ENCODE results near the gene PLK3.
"Not testable (repeated sequence)": the region's sequence is repeated elsewhere in the genome, so short reads cannot be mapped to it uniquely, and the experiment has no call there.

The PLK3 gene

GRCh38 chr1:44787506-44787905 is 12.7 kb upstream of the PLK3 start:
- no peak for DNase-seq (ENCODE audit: low read depth, low spot score)

- no peak for DNase-seq (ENCODE audit: low read depth, low spot score)
These were observed 11.9 kb upstream of the PLK3 start, which contains the start of gene BEST4 for GRCh38 chr1:44788120-44788860. BEST4 (minus strand) TSS chr1:44788170; CDS start chr1:44787705, 465 bp downstream.

GRCh38 chr1:44790968-44791801 is 9.0 kb upstream of the PLK3 start:
- DNase-seq (ENCODE audit: low read depth, low spot score) = no peak

- no peak for DNase-seq (ENCODE audit: low read depth, low spot score)
These were observed 7.3 kb upstream of the PLK3 start for GRCh38 chr1:44792736-44793502.

GRCh38 chr1:44797886-44798285 is 2.3 kb upstream of the PLK3 start:
- not testable (repeated sequence) for DNase-seq (ENCODE audit: low read depth, low spot score)

GRCh38 chr1:44798481-44799365 is 1.5 kb upstream of the PLK3 start:
- no peak for DNase-seq (ENCODE audit: low read depth, low spot score)

- DNase-seq (ENCODE audit: low read depth, low spot score) = no peak
These were observed 1.5 kb downstream of the PLK3 start for GRCh38 chr1:44801491-44802305.

GRCh38 chr1:44802306-44803061 is 2.3 kb downstream of the PLK3 start:
- DNase-seq (ENCODE audit: low read depth, low spot score) = no peak

- no peak for DNase-seq (ENCODE audit: low read depth, low spot score)
These were observed 2.8 kb downstream of the PLK3 start for GRCh38 chr1:44803062-44803311.

- DNase-seq (ENCODE audit: low read depth, low spot score) = no peak
These were observed 3.3 kb downstream of the PLK3 start for GRCh38 chr1:44803312-44804095.

- no peak for DNase-seq (ENCODE audit: low read depth, low spot score)
These were observed 5.3 kb downstream of the PLK3 start for GRCh38 chr1:44805311-44806024.

- no peak for DNase-seq (ENCODE audit: low read depth, low spot score)
These were observed 6.0 kb downstream of the PLK3 start for GRCh38 chr1:44806025-44806703.

GRCh38 chr1:44806704-44807363 is 6.7 kb downstream of the PLK3 start, which contains the start of gene DYNLT4:
DYNLT4 (minus strand) TSS chr1:44807351; CDS start chr1:44806668, 683 bp downstream.
- DNase-seq (ENCODE audit: low read depth, low spot score) = no peak

GRCh38 chr1:44807364-44808062 is 7.3 kb downstream of the PLK3 start:
- DNase-seq (ENCODE audit: low read depth, low spot score) = peak; percentile 62

- DNase-seq (ENCODE audit: low read depth, low spot score) = peak; percentile 42
These were observed 8.1 kb downstream of the PLK3 start, which contains the start of gene BTBD19 for GRCh38 chr1:44808063-44808937. BTBD19 (plus strand) TSS chr1:44808523; CDS start chr1:44808821, 298 bp downstream.
